Subcutaneous adipose tissue (tissue), 4 donors: ENCODE results near the gene PPARG. TPM values are rescaled to one million over a fixed set of nuclear protein-coding genes. Genes with fewer than 3 reads are reported as not detected.

ENCODE experiments used
- CTCF ChIP-seq: fragments of 450-650 bp; IDR thresholded peaks from one replicate; pipeline ENCODE4 v1.5.1; 2016; ENCODE audit warnings: low read depth, mild to moderate bottlenecking, control low read depth, antibody characterized with exemption, moderate library complexity
- total RNA-seq, 4 donors: library from RNA; depleted of rRNA; stranded (reverse); fragments of >200 nt; gene quantifications; one replicate each; pipeline ENCODE4 v1.1.0, GENCODE V29; 2016

PPARG gene
- total RNA-seq, 4 donors from 2014 or later: 223 to 357 (median 337) TPM

GRCh38 chr3:12296511-12296910, 7.6 kb downstream of the PPARG start:
- no peak for TF ChIP-seq CTCF

- TF ChIP-seq CTCF: no peak
Observed at GRCh38 chr3:12299026-12299425, 10.2 kb downstream of the PPARG start.

GRCh38 chr3:12300137-12300536, 11.3 kb downstream of the PPARG start:
- no peak for TF ChIP-seq CTCF

- no peak for TF ChIP-seq CTCF
Observed at GRCh38 chr3:12301031-12301430, 12.2 kb downstream of the PPARG start.

- TF ChIP-seq CTCF: no peak
Observed at GRCh38 chr3:12301513-12301912, 12.6 kb downstream of the PPARG start.

- TF ChIP-seq CTCF: no peak
Observed at GRCh38 chr3:12302564-12302963, 13.7 kb downstream of the PPARG start.

GRCh38 chr3:12303534-12303933, 14.7 kb downstream of the PPARG start:
- TF ChIP-seq CTCF: no peak
